Measurements from ENCODE around the gene IL4R.
"Not testable (repeated sequence)": the region's sequence is repeated elsewhere in the genome, so short reads cannot be mapped to it uniquely, and the experiment has no call there.

Gene IL4R

GRCh38 chr16:27287051-27287811, 26.5 kb upstream of the IL4R start:
- no peak overlapping the region for H3K4me3 ChIP-seq (ENCODE audit: low read depth, low read length)
- TF ChIP-seq POLR2A (IDR thresholded peaks at IDR 0.05; ENCODE audit: extremely low read depth, insufficient read length) (no peak), MYC (IDR thresholded peaks at IDR 0.05; ENCODE audit: low read depth, low read length) (no peak)
- TF ChIP-seq, protein P1, sequence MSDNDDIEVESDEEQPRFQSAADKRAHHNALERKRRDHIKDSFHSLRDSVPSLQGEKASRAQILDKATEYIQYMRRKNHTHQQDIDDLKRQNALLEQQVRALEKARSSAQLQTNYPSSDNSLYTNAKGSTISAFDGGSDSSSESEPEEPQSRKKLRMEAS (IDR thresholded peaks at IDR 0.05; ENCODE audit: low read depth, low read length): no peak
- TF ChIP-seq, protein P2, sequence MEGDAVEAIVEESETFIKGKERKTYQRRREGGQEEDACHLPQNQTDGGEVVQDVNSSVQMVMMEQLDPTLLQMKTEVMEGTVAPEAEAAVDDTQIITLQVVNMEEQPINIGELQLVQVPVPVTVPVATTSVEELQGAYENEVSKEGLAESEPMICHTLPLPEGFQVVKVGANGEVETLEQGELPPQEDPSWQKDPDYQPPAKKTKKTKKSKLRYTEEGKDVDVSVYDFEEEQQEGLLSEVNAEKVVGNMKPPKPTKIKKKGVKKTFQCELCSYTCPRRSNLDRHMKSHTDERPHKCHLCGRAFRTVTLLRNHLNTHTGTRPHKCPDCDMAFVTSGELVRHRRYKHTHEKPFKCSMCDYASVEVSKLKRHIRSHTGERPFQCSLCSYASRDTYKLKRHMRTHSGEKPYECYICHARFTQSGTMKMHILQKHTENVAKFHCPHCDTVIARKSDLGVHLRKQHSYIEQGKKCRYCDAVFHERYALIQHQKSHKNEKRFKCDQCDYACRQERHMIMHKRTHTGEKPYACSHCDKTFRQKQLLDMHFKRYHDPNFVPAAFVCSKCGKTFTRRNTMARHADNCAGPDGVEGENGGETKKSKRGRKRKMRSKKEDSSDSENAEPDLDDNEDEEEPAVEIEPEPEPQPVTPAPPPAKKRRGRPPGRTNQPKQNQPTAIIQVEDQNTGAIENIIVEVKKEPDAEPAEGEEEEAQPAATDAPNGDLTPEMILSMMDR (IDR thresholded peaks at IDR 0.05; ENCODE audit: low read depth, low read length): no peak
- DNase-seq (ENCODE audit: low read depth): no peak

GRCh38 chr16:27287887-27288286, 25.9 kb upstream of the IL4R start:
- no peak for TF ChIP-seq MYC (IDR thresholded peaks at IDR 0.05; ENCODE audit: low read depth, low read length)
- TF ChIP-seq, protein P2 (IDR thresholded peaks at IDR 0.05; ENCODE audit: low read depth, low read length): no peak
- no peak for TF ChIP-seq POLR2A (IDR thresholded peaks at IDR 0.05; ENCODE audit: extremely low read depth, insufficient read length)
- TF ChIP-seq, protein P1 (IDR thresholded peaks at IDR 0.05; ENCODE audit: low read depth, low read length): no peak
- DNase-seq (ENCODE audit: low read depth): no peak

GRCh38 chr16:27288313-27288712, 25.5 kb upstream of the IL4R start:
- not testable (repeated sequence) for H3K4me3 ChIP-seq (ENCODE audit: low read depth, low read length); DNase-seq (ENCODE audit: low read depth)

More at GRCh38 chr16:27287887-27288286, 25.9 kb upstream of the IL4R start:
- no peak overlapping the region for H3K4me3 ChIP-seq (ENCODE audit: low read depth, low read length)

DNA sequence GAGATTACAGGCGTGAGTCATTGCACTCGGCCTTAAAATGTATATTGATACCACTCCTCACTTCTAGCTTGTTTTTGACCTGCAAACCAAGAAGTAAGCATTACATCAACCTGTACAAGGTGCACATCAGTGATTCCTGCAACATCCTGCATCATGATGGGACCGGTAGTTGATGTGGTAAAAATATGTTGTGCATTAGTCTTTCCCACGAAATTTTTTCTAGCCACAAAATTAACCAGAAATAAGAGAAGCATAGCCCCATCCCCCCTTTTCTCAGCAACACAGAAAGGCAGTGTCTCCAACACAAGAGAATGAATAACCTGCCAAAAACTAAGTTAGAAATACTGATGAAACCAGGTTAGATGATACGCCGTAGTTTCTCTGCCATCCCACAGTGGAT, 24.1 kb upstream of the IL4R start:
- TF ChIP-seq, protein P1 (IDR thresholded peaks at IDR 0.05; ENCODE audit: low read depth, low read length): no peak
- TF ChIP-seq MYC (IDR thresholded peaks at IDR 0.05; ENCODE audit: low read depth, low read length) (no peak), POLR2A (IDR thresholded peaks at IDR 0.05; ENCODE audit: extremely low read depth, insufficient read length) (no peak)
- TF ChIP-seq, protein P2 (IDR thresholded peaks at IDR 0.05; ENCODE audit: low read depth, low read length): no peak
- no peak for DNase-seq (ENCODE audit: low read depth)
- H3K4me3 ChIP-seq (ENCODE audit: low read depth, low read length): no peak overlapping the region

- no peak for DNase-seq (ENCODE audit: low read depth)
- TF ChIP-seq, protein P2 (IDR thresholded peaks at IDR 0.05; ENCODE audit: low read depth, low read length): no peak
- TF ChIP-seq, protein P1 (IDR thresholded peaks at IDR 0.05; ENCODE audit: low read depth, low read length): no peak
- TF ChIP-seq POLR2A (IDR thresholded peaks at IDR 0.05; ENCODE audit: extremely low read depth, insufficient read length): no peak
- no peak overlapping the region for H3K4me3 ChIP-seq (ENCODE audit: low read depth, low read length)
These were observed 23.2 kb upstream of the IL4R start for GRCh38 chr16:27290562-27290961.

- TF ChIP-seq, protein P2 (IDR thresholded peaks at IDR 0.05; ENCODE audit: low read depth, low read length): no peak
- no peak for TF ChIP-seq MYC (IDR thresholded peaks at IDR 0.05; ENCODE audit: low read depth, low read length)
- TF ChIP-seq, protein P1 (IDR thresholded peaks at IDR 0.05; ENCODE audit: low read depth, low read length): no peak
- TF ChIP-seq POLR2A (IDR thresholded peaks at IDR 0.05; ENCODE audit: extremely low read depth, insufficient read length): no peak
- DNase-seq (ENCODE audit: low read depth): no peak
- no peak overlapping the region for H3K4me3 ChIP-seq (ENCODE audit: low read depth, low read length)
These were observed 22.7 kb upstream of the IL4R start for GRCh38 chr16:27291106-27291505.
